ENCODE results near the gene GDI1. TPM values are rescaled to one million over a fixed set of nuclear protein-coding genes. Genes with fewer than 3 reads are reported as not detected.

GDI1 gene
- total RNA-seq, 1 donor from 2014 or later = 152 TPM

- Mint-ChIP-seq H3K27me3 (ENCODE audit: unreplicated experiment) (no peaks in the 10 kb centered on the region), H3K36me3 (ENCODE audit: unreplicated experiment) (peaks cover 14% of the 10 kb centered on the region), H3K4me3 (ENCODE audit: unreplicated experiment) (no peak overlapping the region), H3K4me1 (ENCODE audit: unreplicated experiment) (no peaks in the 10 kb centered on the region), H3K9me3 (ENCODE audit: unreplicated experiment) (no peaks in the 10 kb centered on the region), H3K27ac (ENCODE audit: unreplicated experiment) (no peak overlapping the region)
- no peak for TF ChIP-seq CTCF (IDR thresholded peaks at IDR 0.05)
- DNase-seq (ENCODE audit: extremely low spot score, unreplicated experiment) = no peak
These were observed 35.1 kb downstream of the GDI1 start for GRCh38 chrX:154471839-154472684.

DNA sequence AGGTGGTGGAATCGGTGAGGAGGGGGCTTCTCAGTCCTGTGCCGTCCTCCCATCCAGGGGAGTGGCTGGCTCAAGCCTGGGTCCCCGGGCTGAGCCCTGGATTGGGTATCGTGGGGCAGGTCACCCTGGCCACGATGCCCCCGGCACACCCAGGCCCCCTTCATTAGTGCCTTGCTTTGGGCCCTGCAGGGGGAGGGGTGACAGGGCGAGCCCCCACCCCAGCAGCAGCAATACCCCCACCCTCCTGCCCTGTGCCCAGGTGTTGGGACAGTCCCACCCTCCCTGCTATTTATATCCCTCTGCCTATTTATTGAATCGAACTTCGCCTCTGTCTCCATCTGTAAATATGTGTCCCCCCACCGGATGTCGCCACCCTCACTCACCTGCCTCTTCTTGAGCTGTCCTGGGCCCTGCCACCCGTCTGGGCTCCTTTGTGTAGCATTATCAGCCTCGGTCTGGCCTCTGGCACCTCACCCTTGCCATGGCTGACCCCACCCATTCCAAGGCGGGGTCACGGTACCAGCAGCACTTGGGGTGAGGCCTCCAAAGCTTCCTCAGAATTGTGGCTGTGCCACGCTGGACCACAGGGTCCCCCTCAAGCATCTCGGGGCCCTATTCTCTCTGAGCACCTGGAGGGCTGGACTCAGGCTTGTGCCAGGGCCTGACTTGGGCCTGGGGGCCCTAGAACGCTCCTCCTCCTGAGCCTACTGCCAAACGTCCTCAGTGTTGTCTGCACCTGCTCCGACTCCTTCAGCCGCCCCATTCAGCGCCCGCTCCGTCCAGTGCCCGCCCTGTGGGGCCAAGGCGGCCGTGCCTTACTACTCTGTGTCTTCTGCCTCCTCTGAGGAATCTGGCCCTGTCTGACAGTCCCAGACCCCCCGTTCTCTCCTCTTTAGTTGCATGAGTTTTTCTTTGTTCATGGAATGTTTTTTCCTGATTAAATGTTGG is 36.0 kb downstream of the GDI1 start:
- H3K4me1 Mint-ChIP-seq (ENCODE audit: unreplicated experiment) = peaks cover under 1% of the 10 kb centered on the region
- no peak overlapping the region for H3K27ac Mint-ChIP-seq (ENCODE audit: unreplicated experiment)
- H3K36me3 Mint-ChIP-seq (ENCODE audit: unreplicated experiment) = peaks cover 14% of the 10 kb centered on the region
- H3K4me3 Mint-ChIP-seq (ENCODE audit: unreplicated experiment) = no peak overlapping the region
- no peaks in the 10 kb centered on the region for H3K27me3 Mint-ChIP-seq (ENCODE audit: unreplicated experiment)
- DNase-seq (ENCODE audit: extremely low spot score, unreplicated experiment) = no peak
- TF ChIP-seq CTCF (IDR thresholded peaks at IDR 0.05) = no peak
- no peaks in the 10 kb centered on the region for H3K9me3 Mint-ChIP-seq (ENCODE audit: unreplicated experiment)

DNA sequence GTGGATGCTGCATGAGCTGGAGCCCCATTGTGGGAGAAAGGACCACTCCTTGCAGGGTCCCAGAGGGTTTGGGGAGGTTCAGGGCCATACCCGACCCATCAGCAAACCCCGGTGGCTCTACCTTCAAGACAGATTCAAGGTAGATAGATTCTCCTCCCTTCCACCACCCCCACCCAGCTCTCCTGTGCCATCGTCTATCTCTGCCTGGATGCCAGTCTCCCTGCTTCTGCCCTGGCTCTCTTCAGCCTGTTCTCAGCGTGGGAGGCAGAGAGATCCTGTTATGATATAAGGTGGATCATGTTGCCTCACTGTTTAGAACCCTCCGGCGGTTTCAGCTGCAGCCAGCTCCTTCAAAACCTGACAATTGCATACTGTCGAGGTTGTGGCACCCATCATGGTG is 36.7 kb downstream of the GDI1 start:
- no peak for DNase-seq (ENCODE audit: extremely low spot score, unreplicated experiment)
- peaks cover 2% of the 10 kb centered on the region for H3K4me1 Mint-ChIP-seq (ENCODE audit: unreplicated experiment)
- H3K27me3 Mint-ChIP-seq (ENCODE audit: unreplicated experiment) = no peaks in the 10 kb centered on the region
- no peak for TF ChIP-seq CTCF (IDR thresholded peaks at IDR 0.05)
- H3K36me3 Mint-ChIP-seq (ENCODE audit: unreplicated experiment) = peaks cover 14% of the 10 kb centered on the region
- no peak overlapping the region for H3K4me3 Mint-ChIP-seq (ENCODE audit: unreplicated experiment)
- H3K27ac Mint-ChIP-seq (ENCODE audit: unreplicated experiment) = no peak overlapping the region
- no peaks in the 10 kb centered on the region for H3K9me3 Mint-ChIP-seq (ENCODE audit: unreplicated experiment)

DNA sequence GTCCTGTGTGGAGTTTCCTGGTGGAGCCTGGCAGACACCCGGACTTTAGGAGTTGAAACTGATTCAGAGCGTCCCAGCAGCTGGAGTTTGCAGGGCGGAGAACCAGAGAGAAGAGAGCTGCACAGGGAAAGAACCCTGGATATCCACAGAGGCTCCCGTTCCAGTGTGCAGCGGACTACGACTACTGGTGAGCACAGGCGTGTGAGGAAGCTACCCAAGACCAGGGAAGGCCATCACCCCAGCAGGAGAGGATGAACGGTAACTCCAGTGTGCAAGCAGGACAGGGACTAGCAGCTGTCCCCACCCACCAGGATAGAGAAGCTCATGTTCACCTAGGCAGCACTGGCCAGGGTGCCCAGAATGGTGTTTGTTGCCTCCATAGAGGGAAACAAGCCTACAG is 39.9 kb downstream of the GDI1 start:
- Mint-ChIP-seq H3K4me3 (ENCODE audit: unreplicated experiment) (no peak overlapping the region), H3K9me3 (ENCODE audit: unreplicated experiment) (no peaks in the 10 kb centered on the region)
- no peak for TF ChIP-seq CTCF (IDR thresholded peaks at IDR 0.05)

More for the DNA sequence above, 39.9 kb downstream of the GDI1 start:
- no peak overlapping the region for H3K27ac Mint-ChIP-seq (ENCODE audit: unreplicated experiment)
- no peak for DNase-seq (ENCODE audit: extremely low spot score, unreplicated experiment)
- no peaks in the 10 kb centered on the region for H3K27me3 Mint-ChIP-seq (ENCODE audit: unreplicated experiment)
- H3K4me1 Mint-ChIP-seq (ENCODE audit: unreplicated experiment) = peaks cover 2% of the 10 kb centered on the region
- H3K36me3 Mint-ChIP-seq (ENCODE audit: unreplicated experiment) = peaks cover 6% of the 10 kb centered on the region
